PC-9 (cell line): ENCODE data around the gene TMEM150A. TPM values are rescaled to one million over a fixed set of nuclear protein-coding genes. Genes with fewer than 3 reads are reported as not detected.

Source experiments
- BruUV-seq: library from RNA; stranded (reverse); fragments of 400-500 nt; replicated peaks from 2 replicates; lab custom pipeline; 2021; lab: Mats Ljungman, UMichigan
- CTCF ChIA-PET: fragments of 300-600 bp; sonication (Branson Sonifier 250); formaldehyde crosslinking; loops from one replicate; lab custom pipeline; 2022; ENCODE audit warnings: antibody characterized with exemption; lab: Charles Lee
- POLR2A ChIA-PET: fragments of 300-600 bp; sonication (Branson Sonifier 250); formaldehyde crosslinking; loops from one replicate; lab custom pipeline; 2022; ENCODE audit warnings: antibody characterized with exemption; ENCODE audit not compliant: unreplicated experiment; lab: Charles Lee
- DNase-seq, 2 experiments: peaks; one replicate each; pipeline versions ENCODE4 v3.0.0 to v3.0.0-alpha.2; 2015 to 2022; ENCODE audit warnings: mixed read lengths in 1 of 2
- H2AFZ ChIP-seq: fragments of 200-600 bp; sonication (generic); 2 replicates; pipeline ENCODE4 v1.8.1; 2017; ENCODE audit warnings: antibody characterized with exemption
- H3F3A ChIP-seq: fragments of 200-600 bp; sonication (generic); 2 replicates; pipeline ENCODE4 v1.8.1; 2017; ENCODE audit warnings: antibody characterized with exemption, mild to moderate bottlenecking, low read depth; ENCODE audit not compliant: insufficient read depth
- H3K27ac ChIP-seq: fragments of 200-600 bp; sonication (generic); 2 replicates; pipeline ENCODE4 v1.6.1; 2016; ENCODE audit warnings: mixed run types
- H3K27me3 ChIP-seq: fragments of 200-600 bp; sonication (generic); 2 replicates; pipeline ENCODE4 v1.6.1; 2016; ENCODE audit warnings: low read depth, mixed run types; ENCODE audit not compliant: insufficient read depth
- H3K36me3 ChIP-seq: fragments of 200-600 bp; sonication (generic); 2 replicates; pipeline ENCODE4 v1.6.1; 2016; ENCODE audit warnings: low read depth, mixed run types
- H3K4me1 ChIP-seq: fragments of 200-600 bp; sonication (generic); replicated peaks from 2 replicates; pipeline ENCODE4 v1.6.1; 2016; ENCODE audit warnings: mixed run types; ENCODE audit not compliant: insufficient read depth
- H3K4me2 ChIP-seq: fragments of 200-600 bp; sonication (generic); 2 replicates; pipeline ENCODE4 v1.6.1; 2017; ENCODE audit warnings: mixed run types
- H3K4me3 ChIP-seq: fragments of 200-600 bp; sonication (generic); 2 replicates; pipeline ENCODE4 v1.6.1; 2016; ENCODE audit warnings: mixed run types
- H3K79me2 ChIP-seq: fragments of 200-600 bp; sonication (generic); 2 replicates; pipeline ENCODE4 v1.6.1; 2017; ENCODE audit warnings: low read depth, mixed run types
- H3K9me2 ChIP-seq: fragments of 200-600 bp; sonication (generic); 2 replicates; pipeline ENCODE4 v1.8.1; 2017; ENCODE audit warnings: mild to moderate bottlenecking; ENCODE audit not compliant: insufficient read depth
- H3K9me3 ChIP-seq: fragments of 200-600 bp; sonication (generic); 2 replicates; pipeline ENCODE4 v1.8.1; 2016; ENCODE audit warnings: low read depth; ENCODE audit not compliant: insufficient read depth
- H4K20me1 ChIP-seq: fragments of 200-600 bp; sonication (generic); 2 replicates; pipeline ENCODE4 v1.8.1; 2017; ENCODE audit not compliant: insufficient read depth
- CTCF ChIP-seq: fragments of 200-600 bp; sonication (generic); conservative IDR thresholded peaks from 2 replicates; pipeline ENCODE4 v1.6.1; 2017; ENCODE audit warnings: mixed run types, antibody characterized with exemption, mild to moderate bottlenecking, moderate library complexity
- EZH2 ChIP-seq: fragments of 200-600 bp; sonication (generic); IDR thresholded peaks from 2 replicates; pipeline ENCODE4 v1.8.0; 2017; ENCODE audit warnings: antibody characterized with exemption, low read depth
- intact Hi-C: fragments of 100-400 bp; cut with micrococcal nuclease; formaldehyde crosslinking; loops from one replicate; pipeline ENCODE4 v1.10.0; 2022; ENCODE audit not compliant: unreplicated experiment
- total RNA-seq: library from RNA; stranded (reverse); gene quantifications from 2 replicates; pipeline ENCODE4 v1.2.3, GENCODE V29; 2021

Gene TMEM150A
- total RNA-seq, 1 experiment from 2014 or later = 5.3 TPM

GRCh38 chr2:85607268-85608215 lies 5.0 kb upstream of the TMEM150A start:
- Histone ChIP-seq H3K27me3 (no peaks in the 10 kb centered on the region), H3K27ac (peak overlapping the region; percentile 99), H4K20me1 (no peaks in the 10 kb centered on the region), H3K79me2 (peaks cover 76% of the 10 kb centered on the region), H3K36me3 (peaks cover 19% of the 10 kb centered on the region), H2AFZ (no peak overlapping the region), H3K4me2 (peak overlapping the region; percentile 82), H3K4me3 (peak overlapping the region; percentile 36; the same call in 1 of the 2 replicates), H3K4me1 (peaks cover 69% of the 10 kb centered on the region), H3K9me2 (no peaks in the 10 kb centered on the region), H3K9me3 (no peaks in the 10 kb centered on the region), H3F3A (peaks cover 79% of the 10 kb centered on the region)
- DNase-seq = peak in 1 of 2 experiments; percentile 99
- intact Hi-C loops = no loop called here
- TF ChIP-seq CTCF = no peak
- TF ChIP-seq EZH2 = no peak
- ChIA-PET POLR2A (interaction anchor here (0.6 kb wide), 1 partner anchor 197 kb away, joined by 3 read pairs; no protein-coding TSS in a partner anchor), CTCF (no interaction called here)
- no TSS peak for BruUV-seq

- BruUV-seq = no TSS peak
- peaks cover 70% of the 10 kb centered on the region for H3K79me2 ChIP-seq
- peak overlapping the region; percentile 82 for H3K4me2 ChIP-seq
These were observed 3.6 kb upstream of the TMEM150A start for GRCh38 chr2:85606116-85606455.

More at GRCh38 chr2:85606116-85606455, 3.6 kb upstream of the TMEM150A start:
- intact Hi-C loops = no loop called here
- no peak for TF ChIP-seq EZH2
- no peak for TF ChIP-seq CTCF
- Histone ChIP-seq H2AFZ (no peak overlapping the region), H3K36me3 (peaks cover 19% of the 10 kb centered on the region), H3K4me1 (peaks cover 74% of the 10 kb centered on the region), H3K9me2 (no peaks in the 10 kb centered on the region), H3K4me3 (0 out of 2 replicates have a peak overlapping the region, but pooled peaks have one; percentile 59), H3K9me3 (no peaks in the 10 kb centered on the region), H3K27me3 (no peaks in the 10 kb centered on the region), H3K27ac (peak overlapping the region; percentile 99), H4K20me1 (no peaks in the 10 kb centered on the region), H3F3A (peaks cover 74% of the 10 kb centered on the region)
- POLR2A ChIA-PET = no interaction called here
- CTCF ChIA-PET = no interaction called here
- no peak for DNase-seq
